Adrenal gland (tissue), 5 donors: Measurements from ENCODE around the gene HSD17B2.

Experiments used
- POLR2A ChIP-seq, 2 donors: fragments of 450-650 bp; IDR thresholded peaks; one replicate each; pipeline ENCODE4 v1.6.1; 2017; ENCODE audit warnings: antibody characterized with exemption in 2 of 2, mild to moderate bottlenecking in 2 of 2, moderate library complexity in 1 of 2
- TF ChIP-seq, protein P1 (sequence below), 6 experiments: fragments of 450-650 bp in 4 of 6; fragments of 200-600 bp in 2 of 6; sonication (generic) in 1 of 6; IDR thresholded peaks; 1 replicate in 5 of 6; 2 replicates in 1 of 6; pipeline versions ENCODE4 v1.5.1 to v1.8.0; 2016 to 2021; ENCODE audit warnings: antibody characterized with exemption in 6 of 6, mild to moderate bottlenecking in 2 of 6, moderate library complexity in 1 of 6
- donor health status: DM: no; HTN: no; CAD: no.

DNA sequence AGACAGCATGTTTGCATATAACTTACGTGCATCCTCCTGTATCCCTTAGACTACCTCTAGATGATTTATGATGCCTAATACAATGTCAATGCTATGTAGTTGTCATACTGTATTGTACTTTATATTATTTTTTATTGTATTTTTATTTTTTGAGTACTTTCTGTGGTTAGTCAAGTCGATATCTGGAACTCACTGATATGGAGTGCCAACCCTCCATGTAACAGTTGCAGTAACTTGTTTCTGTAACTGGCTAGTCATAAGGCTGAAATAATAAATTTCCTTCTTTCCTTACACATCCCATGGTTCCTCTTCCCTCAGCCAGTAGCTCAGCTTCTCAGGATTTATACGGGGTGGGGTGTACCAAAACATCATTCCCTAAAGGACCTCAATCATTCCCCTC is 111.5 kb downstream of the HSD17B2 start:
- TF ChIP-seq, protein P1, sequence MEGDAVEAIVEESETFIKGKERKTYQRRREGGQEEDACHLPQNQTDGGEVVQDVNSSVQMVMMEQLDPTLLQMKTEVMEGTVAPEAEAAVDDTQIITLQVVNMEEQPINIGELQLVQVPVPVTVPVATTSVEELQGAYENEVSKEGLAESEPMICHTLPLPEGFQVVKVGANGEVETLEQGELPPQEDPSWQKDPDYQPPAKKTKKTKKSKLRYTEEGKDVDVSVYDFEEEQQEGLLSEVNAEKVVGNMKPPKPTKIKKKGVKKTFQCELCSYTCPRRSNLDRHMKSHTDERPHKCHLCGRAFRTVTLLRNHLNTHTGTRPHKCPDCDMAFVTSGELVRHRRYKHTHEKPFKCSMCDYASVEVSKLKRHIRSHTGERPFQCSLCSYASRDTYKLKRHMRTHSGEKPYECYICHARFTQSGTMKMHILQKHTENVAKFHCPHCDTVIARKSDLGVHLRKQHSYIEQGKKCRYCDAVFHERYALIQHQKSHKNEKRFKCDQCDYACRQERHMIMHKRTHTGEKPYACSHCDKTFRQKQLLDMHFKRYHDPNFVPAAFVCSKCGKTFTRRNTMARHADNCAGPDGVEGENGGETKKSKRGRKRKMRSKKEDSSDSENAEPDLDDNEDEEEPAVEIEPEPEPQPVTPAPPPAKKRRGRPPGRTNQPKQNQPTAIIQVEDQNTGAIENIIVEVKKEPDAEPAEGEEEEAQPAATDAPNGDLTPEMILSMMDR (IDR thresholded peaks at IDR 0.05): no peak
- TF ChIP-seq POLR2A (IDR thresholded peaks at IDR 0.05): no peak
